ENCODE measurements around the gene GTPBP3.

GTPBP3 gene

GRCh38 chr19:17332677-17333581 is 4.4 kb upstream of the GTPBP3 start:
- H3K27me3 ChIP-seq (ENCODE audit: control insufficient read depth in 1 of 2, insufficient read depth in 2 of 2, low read length in 2 of 2): peaks cover 0 to 22% of the 10 kb centered on the region in 2 donors
- H3K9ac ChIP-seq (ENCODE audit: low read length): no peak overlapping the region
- H3K27ac ChIP-seq (ENCODE audit: low read depth, low read length): no peak overlapping the region
- peaks cover 17% of the 10 kb centered on the region for H3K4me1 ChIP-seq (ENCODE audit: insufficient read depth, low read length)
- H3K36me3 ChIP-seq (ENCODE audit: insufficient read depth, low read length): no peaks in the 10 kb centered on the region
- no peak overlapping the region for H3K4me3 ChIP-seq (ENCODE audit: low read depth in 1 of 2, low read length in 2 of 2)
- no peaks in the 10 kb centered on the region for H3K9me3 ChIP-seq (ENCODE audit: low read length)

GRCh38 chr19:17333611-17334413 is 3.5 kb upstream of the GTPBP3 start:
- peak overlapping the region; percentile 69 to 78 for H3K4me3 ChIP-seq (ENCODE audit: low read depth in 1 of 2, low read length in 2 of 2)
- H3K27ac ChIP-seq (ENCODE audit: low read depth, low read length): no peak overlapping the region
- H3K9me3 ChIP-seq (ENCODE audit: low read length): no peaks in the 10 kb centered on the region
- peaks cover 0 to 21% of the 10 kb centered on the region in 2 donors for H3K27me3 ChIP-seq (ENCODE audit: control insufficient read depth in 1 of 2, insufficient read depth in 2 of 2, low read length in 2 of 2)
- H3K4me1 ChIP-seq (ENCODE audit: insufficient read depth, low read length): peaks cover 25% of the 10 kb centered on the region
- H3K36me3 ChIP-seq (ENCODE audit: insufficient read depth, low read length): no peaks in the 10 kb centered on the region
- H3K9ac ChIP-seq (ENCODE audit: low read length): peak overlapping the region; percentile 44

GRCh38 chr19:17334414-17335409 is 2.6 kb upstream of the GTPBP3 start, which contains the start of gene ANO8:
ANO8 (minus strand) TSS chr19:17334855; CDS start chr19:17334670, 185 bp downstream.
- H3K36me3 ChIP-seq (ENCODE audit: insufficient read depth, low read length): no peaks in the 10 kb centered on the region
- peak within 1 kb of the TSS; percentile 44 for H3K9ac ChIP-seq (ENCODE audit: low read length)
- peak within 1 kb of the TSS; percentile 69 to 78 for H3K4me3 ChIP-seq (ENCODE audit: low read depth in 1 of 2, low read length in 2 of 2)
- H3K4me1 ChIP-seq (ENCODE audit: insufficient read depth, low read length): peaks cover 25% of the 10 kb centered on the region
- H3K27me3 ChIP-seq (ENCODE audit: control insufficient read depth in 1 of 2, insufficient read depth in 2 of 2, low read length in 2 of 2): peaks cover 0 to 12% of the 10 kb centered on the region in 2 donors
- no peaks in the 10 kb centered on the region for H3K9me3 ChIP-seq (ENCODE audit: low read length)
- H3K27ac ChIP-seq (ENCODE audit: low read depth, low read length): peak within 1 kb of the TSS; percentile 1

GRCh38 chr19:17335575-17335974 is 1.8 kb upstream of the GTPBP3 start:
- Histone ChIP-seq H3K9ac (ENCODE audit: low read length) (no peak overlapping the region), H3K27ac (ENCODE audit: low read depth, low read length) (no peak overlapping the region), H3K4me1 (ENCODE audit: insufficient read depth, low read length) (peaks cover 25% of the 10 kb centered on the region), H3K9me3 (ENCODE audit: low read length) (no peaks in the 10 kb centered on the region), H3K36me3 (ENCODE audit: insufficient read depth, low read length) (no peaks in the 10 kb centered on the region), H3K4me3 (ENCODE audit: low read depth in 1 of 2, low read length in 2 of 2) (no peak overlapping the region), H3K27me3 (ENCODE audit: control insufficient read depth in 1 of 2, insufficient read depth in 2 of 2, low read length in 2 of 2) (peaks cover 0 to 4% of the 10 kb centered on the region in 2 donors)

GRCh38 chr19:17337675-17338432 is 501 bp downstream of the GTPBP3 start:
- Histone ChIP-seq H3K9me3 (ENCODE audit: low read length) (no peaks in the 10 kb centered on the region), H3K4me3 (ENCODE audit: low read depth in 1 of 2, low read length in 2 of 2) (peak overlapping the region; percentile 37 to 96), H3K9ac (ENCODE audit: low read length) (peak overlapping the region; percentile 34), H3K4me1 (ENCODE audit: insufficient read depth, low read length) (peaks cover 25% of the 10 kb centered on the region), H3K27me3 (ENCODE audit: control insufficient read depth in 1 of 2, insufficient read depth in 2 of 2, low read length in 2 of 2) (no peaks in the 10 kb centered on the region), H3K36me3 (ENCODE audit: insufficient read depth, low read length) (no peaks in the 10 kb centered on the region), H3K27ac (ENCODE audit: low read depth, low read length) (peak overlapping the region; percentile 68)

GRCh38 chr19:17338433-17339078 is 1.2 kb downstream of the GTPBP3 start:
- no peaks in the 10 kb centered on the region for H3K36me3 ChIP-seq (ENCODE audit: insufficient read depth, low read length)
- H3K27me3 ChIP-seq (ENCODE audit: control insufficient read depth in 1 of 2, insufficient read depth in 2 of 2, low read length in 2 of 2): no peaks in the 10 kb centered on the region
- peaks cover 25% of the 10 kb centered on the region for H3K4me1 ChIP-seq (ENCODE audit: insufficient read depth, low read length)
- H3K4me3 ChIP-seq (ENCODE audit: low read depth in 1 of 2, low read length in 2 of 2): peak overlapping the region; percentile 37 to 96
- peak overlapping the region; percentile 34 for H3K9ac ChIP-seq (ENCODE audit: low read length)
- no peaks in the 10 kb centered on the region for H3K9me3 ChIP-seq (ENCODE audit: low read length)
- no peak overlapping the region for H3K27ac ChIP-seq (ENCODE audit: low read depth, low read length)

- Histone ChIP-seq H3K4me3 (ENCODE audit: low read depth in 1 of 2, low read length in 2 of 2) (no peak overlapping the region), H3K9me3 (ENCODE audit: low read length) (no peaks in the 10 kb centered on the region), H3K9ac (ENCODE audit: low read length) (no peak overlapping the region), H3K36me3 (ENCODE audit: insufficient read depth, low read length) (no peaks in the 10 kb centered on the region), H3K4me1 (ENCODE audit: insufficient read depth, low read length) (peaks cover 19% of the 10 kb centered on the region), H3K27ac (ENCODE audit: low read depth, low read length) (no peak overlapping the region), H3K27me3 (ENCODE audit: control insufficient read depth in 1 of 2, insufficient read depth in 2 of 2, low read length in 2 of 2) (no peaks in the 10 kb centered on the region)
Observed at GRCh38 chr19:17339088-17339741, 1.9 kb downstream of the GTPBP3 start.

GRCh38 chr19:17340302-17340870 is 3.0 kb downstream of the GTPBP3 start:
- H3K27me3 ChIP-seq (ENCODE audit: control insufficient read depth in 1 of 2, insufficient read depth in 2 of 2, low read length in 2 of 2): no peaks in the 10 kb centered on the region
- no peaks in the 10 kb centered on the region for H3K9me3 ChIP-seq (ENCODE audit: low read length)
- H3K9ac ChIP-seq (ENCODE audit: low read length): no peak overlapping the region
- no peak overlapping the region for H3K4me3 ChIP-seq (ENCODE audit: low read depth in 1 of 2, low read length in 2 of 2)
- no peak overlapping the region for H3K27ac ChIP-seq (ENCODE audit: low read depth, low read length)
- H3K36me3 ChIP-seq (ENCODE audit: insufficient read depth, low read length): no peaks in the 10 kb centered on the region
- peaks cover 12% of the 10 kb centered on the region for H3K4me1 ChIP-seq (ENCODE audit: insufficient read depth, low read length)

- no peak overlapping the region for H3K27ac ChIP-seq (ENCODE audit: low read depth, low read length)
- H3K4me1 ChIP-seq (ENCODE audit: insufficient read depth, low read length): peaks cover 8% of the 10 kb centered on the region
- no peak overlapping the region for H3K9ac ChIP-seq (ENCODE audit: low read length)
- H3K36me3 ChIP-seq (ENCODE audit: insufficient read depth, low read length): no peaks in the 10 kb centered on the region
- H3K27me3 ChIP-seq (ENCODE audit: control insufficient read depth in 1 of 2, insufficient read depth in 2 of 2, low read length in 2 of 2): no peaks in the 10 kb centered on the region
- no peak overlapping the region for H3K4me3 ChIP-seq (ENCODE audit: low read depth in 1 of 2, low read length in 2 of 2)
- no peaks in the 10 kb centered on the region for H3K9me3 ChIP-seq (ENCODE audit: low read length)
Observed at GRCh38 chr19:17340871-17341357, 3.6 kb downstream of the GTPBP3 start.

Measured in muscle layer of colon (tissue), 2 donors.